HPDE6-E6E7 (cell line): Measurements from ENCODE around the gene ZC3H7B.

Source experiments
- DNase-seq: peaks from one replicate; pipeline ENCODE4 v3.0.0; 2011; ENCODE audit warnings: missing footprints; ENCODE audit errors: extremely low spot score

ZC3H7B gene

GRCh38 chr22:41327124-41327523 is 25.8 kb downstream of the ZC3H7B start:
- no peak for DNase-seq

GRCh38 chr22:41330169-41330568 is 28.8 kb downstream of the ZC3H7B start:
- no peak for DNase-seq

- no peak for DNase-seq
Observed at GRCh38 chr22:41332217-41332939, 31.1 kb downstream of the ZC3H7B start.

- no peak for DNase-seq
Observed at GRCh38 chr22:41333806-41334205, 32.5 kb downstream of the ZC3H7B start.

- DNase-seq, result no peak
Observed at GRCh38 chr22:41334215-41334614, 32.9 kb downstream of the ZC3H7B start.

GRCh38 chr22:41334951-41335635 is 33.8 kb downstream of the ZC3H7B start:
- no peak for DNase-seq

- DNase-seq, result no peak
Observed at GRCh38 chr22:41338614-41339212, 37.4 kb downstream of the ZC3H7B start.

- no peak for DNase-seq
Observed at GRCh38 chr22:41339823-41340222, 38.5 kb downstream of the ZC3H7B start.

GRCh38 chr22:41340357-41340756 is 39.0 kb downstream of the ZC3H7B start:
- DNase-seq, result no peak

GRCh38 chr22:41341012-41341411 is 39.7 kb downstream of the ZC3H7B start:
- no peak for DNase-seq

GRCh38 chr22:41341990-41342389 is 40.7 kb downstream of the ZC3H7B start:
- DNase-seq, result no peak

- DNase-seq, result no peak
Observed at GRCh38 chr22:41343300-41343699, 42.0 kb downstream of the ZC3H7B start.

- DNase-seq, result no peak
Observed at GRCh38 chr22:41343717-41344116, 42.4 kb downstream of the ZC3H7B start.

GRCh38 chr22:41344189-41344788 is 43.0 kb downstream of the ZC3H7B start:
- no peak for DNase-seq

- no peak for DNase-seq
Observed at GRCh38 chr22:41345807-41346335, 44.5 kb downstream of the ZC3H7B start.

- no peak for DNase-seq
Observed at GRCh38 chr22:41347066-41347859, 45.9 kb downstream of the ZC3H7B start.

GRCh38 chr22:41348964-41349484 is 47.7 kb downstream of the ZC3H7B start:
- no peak for DNase-seq

- DNase-seq, result no peak
Observed at GRCh38 chr22:41350087-41350486, 48.8 kb downstream of the ZC3H7B start.

GRCh38 chr22:41351011-41351410 is 49.7 kb downstream of the ZC3H7B start:
- DNase-seq, result no peak

GRCh38 chr22:41352058-41352457 is 50.7 kb downstream of the ZC3H7B start:
- no peak for DNase-seq

GRCh38 chr22:41353862-41354575 is 52.7 kb downstream of the ZC3H7B start:
- DNase-seq, result no peak
